GM18861 (cell line): ENCODE data around the gene ASNSD1.

ENCODE experiments used
- ATAC-seq: cut with Tn5 transposase; IDR thresholded peaks from one replicate; pipeline ENCODE4 v1.9.1; 2021; ENCODE audit not compliant: unreplicated experiment

Gene ASNSD1

DNA sequence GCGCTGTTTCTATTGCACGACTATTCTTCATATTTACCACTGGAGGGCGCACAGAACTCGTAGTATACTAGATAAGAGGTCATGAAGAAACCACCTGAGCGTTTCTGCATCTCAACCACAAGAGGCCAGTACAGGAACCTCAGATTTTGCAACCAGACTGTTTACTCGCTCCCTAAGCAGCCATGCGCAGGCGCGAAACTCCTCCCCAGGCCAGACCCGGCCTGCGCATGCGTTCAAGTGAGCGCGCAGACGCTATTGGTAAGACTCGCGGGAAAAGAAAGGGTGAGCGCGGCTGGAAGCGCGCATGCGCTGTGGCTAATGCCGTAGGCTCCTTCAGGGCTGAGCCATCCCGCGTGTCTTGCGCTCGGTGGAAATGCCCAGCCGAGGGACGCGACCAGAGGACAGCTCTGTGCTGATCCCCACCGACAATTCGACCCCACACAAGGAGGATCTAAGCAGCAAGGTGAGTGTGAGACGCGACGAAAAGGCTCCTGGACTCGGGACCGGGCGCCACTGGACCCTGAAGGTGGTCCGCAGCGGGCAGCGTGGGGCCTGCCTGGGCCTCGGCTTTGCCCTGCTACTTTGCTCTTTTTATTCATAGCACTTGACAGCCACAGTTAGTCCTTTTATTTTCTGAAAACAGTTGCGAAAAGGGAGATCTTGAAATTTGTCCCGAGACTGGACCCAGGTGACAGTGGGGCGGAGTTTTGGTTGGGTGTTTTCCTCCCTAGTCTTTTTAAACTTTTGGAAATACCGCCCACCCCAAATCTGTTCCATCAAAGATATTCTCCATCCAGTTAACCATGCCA lies at the start of gene ASNSD1:
Gene ASNSD1, plus strand, starts transcription at position 312 of the 809 bp plus-strand sequence. CDS start 4,674 bp downstream, outside the sequence.
- ATAC-seq: peak; percentile 97

DNA sequence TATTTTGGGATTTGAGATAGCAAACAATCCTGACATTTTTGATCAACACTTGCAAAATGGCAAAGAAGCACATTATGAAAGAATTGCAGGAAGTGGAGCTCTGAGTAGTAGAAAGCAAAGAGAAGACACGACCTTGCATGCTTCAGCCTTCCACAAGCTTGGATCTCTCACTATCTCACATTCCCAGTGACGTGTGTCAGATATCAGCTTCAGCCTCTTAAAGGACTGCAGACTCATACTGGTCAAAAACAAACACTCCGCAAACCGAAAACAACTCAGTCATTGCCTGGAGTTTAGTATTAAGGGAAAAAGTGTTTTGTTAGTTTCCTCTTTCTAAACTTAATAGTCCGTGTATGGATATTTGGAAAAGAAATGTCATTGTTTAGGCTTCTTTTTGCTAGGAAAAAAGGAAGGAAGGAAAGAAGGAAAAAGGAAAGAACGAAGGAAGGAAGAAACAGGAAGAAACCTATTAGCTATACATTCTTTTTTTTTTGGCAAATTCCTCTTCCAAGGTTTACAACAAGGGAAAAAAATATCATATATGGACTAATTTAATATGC lies 48.1 kb upstream of the ASNSD1 start:
- ATAC-seq: no peak

DNA sequence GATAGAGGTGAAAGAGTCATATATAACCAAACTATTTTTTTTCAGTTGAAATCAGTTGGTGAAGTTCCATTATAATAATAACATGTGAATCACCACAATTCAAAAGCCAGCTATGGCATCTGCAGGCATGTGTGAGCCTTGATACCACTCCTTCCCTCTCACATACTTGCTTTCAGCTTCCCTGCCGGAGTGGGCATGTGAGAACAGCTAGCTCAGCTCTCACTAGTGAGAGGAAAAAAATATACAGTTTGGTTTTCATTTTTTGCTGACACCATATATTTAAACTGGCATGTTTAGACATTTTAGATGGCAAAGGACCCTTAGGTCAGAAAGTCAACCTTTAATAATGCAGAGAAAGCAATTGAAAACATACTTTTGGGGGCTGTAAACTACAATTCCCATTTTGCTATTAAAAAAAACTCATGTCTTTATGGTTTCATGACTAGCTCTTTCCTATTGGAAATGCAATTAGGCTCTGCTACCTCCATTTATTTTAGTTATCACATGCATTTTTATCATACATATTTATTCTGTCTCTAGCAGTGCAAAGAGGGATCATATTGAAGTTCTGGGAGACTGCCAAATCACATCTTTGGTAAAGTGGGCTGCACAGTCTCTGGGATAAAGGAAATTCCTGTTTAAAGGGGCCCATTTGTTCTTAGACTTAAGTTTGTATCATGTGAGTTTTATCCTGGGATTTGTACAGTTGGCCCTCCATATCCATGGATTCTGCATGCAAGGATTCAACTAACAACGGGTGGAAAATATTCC lies 47.4 kb upstream of the ASNSD1 start:
- ATAC-seq: no peak

DNA sequence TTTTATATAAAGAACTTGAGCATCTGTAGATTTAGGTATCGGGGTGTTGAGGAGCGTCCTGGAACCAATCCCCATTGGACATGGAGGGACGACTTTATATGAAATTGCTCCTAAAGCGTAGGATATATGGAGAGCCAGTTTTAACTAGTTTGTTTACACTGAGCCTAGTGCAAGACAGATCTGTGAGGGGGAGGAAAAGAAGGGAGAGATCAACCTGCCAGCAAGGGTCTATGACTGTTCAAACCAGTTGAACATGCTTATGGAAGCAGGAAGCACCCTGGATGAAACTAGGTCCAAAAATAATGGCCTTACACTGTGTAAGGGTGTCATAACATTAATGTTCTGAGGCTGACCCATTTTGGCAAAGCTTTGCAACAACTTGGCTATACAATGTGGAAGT lies 46.7 kb upstream of the ASNSD1 start:
- no peak for ATAC-seq

DNA sequence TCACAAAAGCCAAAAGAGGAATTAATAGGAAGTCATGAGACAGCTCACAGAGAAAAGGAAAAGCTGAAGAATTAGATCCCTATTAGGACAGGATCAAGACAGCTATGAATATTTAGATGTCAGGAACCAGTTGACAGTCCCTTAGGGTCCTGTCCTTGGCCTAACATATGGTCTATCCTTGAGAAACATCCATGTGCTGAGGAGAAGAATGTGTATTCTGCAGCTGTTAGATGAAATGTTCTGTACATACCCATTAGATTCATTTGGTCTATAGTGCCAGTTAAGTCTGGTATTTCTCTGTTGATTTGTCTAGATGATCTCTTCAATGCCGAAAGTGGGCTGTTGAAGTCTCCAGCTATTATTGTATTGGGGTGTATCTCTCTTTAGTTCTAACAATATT lies 43.1 kb upstream of the ASNSD1 start:
- ATAC-seq: no peak

DNA sequence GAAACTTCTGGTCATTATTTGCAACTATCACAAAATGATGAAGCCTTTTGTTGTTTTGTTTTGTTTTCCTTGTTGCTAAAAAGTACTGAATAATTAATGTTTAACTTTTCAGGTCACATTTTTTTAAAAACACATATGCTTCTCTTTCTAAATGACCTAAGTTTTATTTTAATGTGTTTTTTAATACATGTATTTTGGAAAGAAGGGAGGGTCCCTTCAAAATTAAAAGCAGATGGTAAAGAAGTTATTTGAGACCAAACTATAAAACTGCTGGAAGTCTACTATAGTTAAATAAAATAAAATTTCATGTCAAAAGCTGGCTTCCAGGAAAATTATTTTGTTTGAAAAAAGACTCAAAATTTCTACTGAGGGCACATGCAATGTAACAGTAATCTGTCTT lies 39.5 kb upstream of the ASNSD1 start:
- ATAC-seq: no peak

DNA sequence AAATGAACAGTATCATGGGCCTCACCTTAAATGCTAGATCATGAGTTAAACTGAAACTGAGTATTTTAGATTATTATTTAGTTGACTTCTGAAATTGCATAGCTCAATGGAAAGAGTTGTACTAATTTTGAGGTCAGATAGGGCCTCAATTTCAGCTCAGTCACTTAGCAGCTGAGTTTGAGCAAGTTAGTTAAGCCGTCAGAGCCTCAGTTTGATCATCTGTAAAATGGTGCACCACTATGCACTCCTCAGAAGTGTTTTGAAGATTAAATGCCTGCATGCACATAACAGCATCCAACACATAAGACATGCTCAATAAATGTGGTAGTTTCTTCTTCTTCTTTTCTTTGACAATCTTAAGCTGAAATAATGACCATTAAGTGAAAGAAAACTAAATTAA lies 38.2 kb upstream of the ASNSD1 start:
- ATAC-seq: no peak

DNA sequence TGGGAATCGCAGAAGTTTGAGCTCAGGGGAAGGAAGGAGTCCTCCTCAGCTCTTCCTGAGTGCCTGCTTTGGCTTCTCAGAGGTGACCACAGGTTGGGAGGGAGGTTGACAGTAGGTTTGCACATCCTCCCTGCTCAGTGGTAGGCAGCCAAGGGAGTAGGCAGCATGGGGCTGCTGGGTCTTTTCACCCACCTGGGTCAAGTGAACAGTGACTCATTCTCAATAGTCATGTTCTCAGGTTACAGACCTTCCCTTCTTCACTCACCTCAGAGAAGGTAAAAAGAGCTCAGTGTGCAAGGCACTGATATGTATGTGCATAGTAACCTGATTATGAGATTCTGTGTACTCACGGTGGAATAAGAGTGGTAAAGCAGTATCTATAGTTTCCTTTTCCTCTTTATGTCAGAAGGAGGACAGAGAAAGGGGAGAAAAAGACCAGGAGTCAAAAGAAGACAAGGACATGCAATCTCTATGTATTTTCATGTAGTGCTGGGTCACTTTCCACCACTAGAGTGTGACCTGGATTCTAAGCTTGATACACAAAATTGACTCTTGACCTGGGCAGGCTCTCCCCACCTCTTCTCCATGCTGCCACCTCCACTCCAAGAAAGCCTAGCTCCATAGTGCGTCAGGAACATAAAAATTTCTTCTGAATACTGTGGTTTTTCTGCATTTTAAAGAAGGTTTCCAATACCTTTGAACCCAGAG lies 36.5 kb upstream of the ASNSD1 start:
- no peak for ATAC-seq

DNA sequence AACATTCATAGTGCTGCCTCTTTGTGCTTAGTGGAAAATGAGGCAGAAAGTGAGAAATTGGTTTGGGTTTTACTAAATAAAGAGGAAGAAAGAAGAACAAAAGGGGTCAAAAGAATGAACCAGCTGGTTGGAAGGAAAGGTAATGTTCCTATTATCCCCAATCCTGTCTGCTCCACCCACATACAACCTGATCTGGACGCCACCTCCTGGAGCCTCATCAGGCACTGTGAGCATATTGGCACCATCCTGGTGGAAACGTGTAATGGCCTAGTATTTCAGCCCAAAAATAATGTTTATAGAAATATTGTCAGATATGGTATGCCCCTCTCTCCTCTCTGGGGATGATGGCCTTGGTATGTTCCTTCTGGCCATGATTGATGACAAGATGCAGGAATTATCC lies 35.6 kb upstream of the ASNSD1 start:
- no peak for ATAC-seq

DNA sequence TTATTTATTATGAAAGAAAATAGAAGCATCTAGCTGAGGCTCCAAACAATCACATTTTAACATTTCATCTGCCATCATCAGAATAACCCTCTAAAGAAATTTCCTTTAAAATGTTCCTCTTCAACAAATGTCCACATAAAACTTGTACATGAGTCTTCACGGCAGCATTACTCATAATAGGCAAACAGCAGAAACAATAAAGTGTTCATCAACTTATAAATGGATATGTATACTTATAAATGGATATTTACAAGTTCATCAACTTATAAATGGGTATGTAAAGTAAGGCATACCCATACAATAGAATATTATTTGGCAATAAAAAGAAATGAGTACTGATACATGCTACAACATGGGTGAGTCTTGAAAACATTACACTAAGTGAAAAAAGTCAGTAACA lies 33.5 kb upstream of the ASNSD1 start:
- ATAC-seq: no peak

DNA sequence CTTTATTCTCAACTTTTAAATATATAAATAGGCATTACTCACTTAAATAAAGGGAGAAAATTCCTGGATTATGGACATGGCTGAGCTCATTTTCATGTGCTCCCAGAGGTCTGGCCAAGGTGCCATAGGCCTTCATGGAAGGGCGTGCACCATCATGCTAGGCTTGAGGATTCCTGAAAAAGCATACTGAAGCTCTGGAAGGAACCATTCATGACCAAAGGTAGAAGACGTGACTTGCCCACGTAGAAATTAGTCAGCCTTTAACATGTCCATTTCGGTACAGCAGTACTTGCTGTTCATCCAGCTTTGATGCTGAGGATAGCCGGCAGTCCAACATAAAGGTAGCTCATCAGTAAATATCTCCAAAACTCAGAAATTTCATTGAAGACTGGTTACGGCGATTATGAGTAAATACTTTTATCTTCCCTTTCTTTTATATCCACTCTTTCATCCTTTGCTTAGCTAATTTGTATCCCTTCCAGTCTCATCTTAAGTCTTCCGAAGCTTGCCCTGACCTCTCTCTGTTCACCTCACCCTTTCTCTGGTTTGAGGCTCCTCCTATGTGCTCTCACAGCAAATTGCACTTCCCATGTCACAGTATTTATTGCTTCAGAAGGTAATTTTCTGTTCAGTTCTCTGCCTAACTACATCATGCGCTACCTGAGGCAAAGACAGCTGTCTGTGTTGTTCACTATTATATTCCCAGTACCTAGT lies 32.3 kb upstream of the ASNSD1 start:
- no peak for ATAC-seq

DNA sequence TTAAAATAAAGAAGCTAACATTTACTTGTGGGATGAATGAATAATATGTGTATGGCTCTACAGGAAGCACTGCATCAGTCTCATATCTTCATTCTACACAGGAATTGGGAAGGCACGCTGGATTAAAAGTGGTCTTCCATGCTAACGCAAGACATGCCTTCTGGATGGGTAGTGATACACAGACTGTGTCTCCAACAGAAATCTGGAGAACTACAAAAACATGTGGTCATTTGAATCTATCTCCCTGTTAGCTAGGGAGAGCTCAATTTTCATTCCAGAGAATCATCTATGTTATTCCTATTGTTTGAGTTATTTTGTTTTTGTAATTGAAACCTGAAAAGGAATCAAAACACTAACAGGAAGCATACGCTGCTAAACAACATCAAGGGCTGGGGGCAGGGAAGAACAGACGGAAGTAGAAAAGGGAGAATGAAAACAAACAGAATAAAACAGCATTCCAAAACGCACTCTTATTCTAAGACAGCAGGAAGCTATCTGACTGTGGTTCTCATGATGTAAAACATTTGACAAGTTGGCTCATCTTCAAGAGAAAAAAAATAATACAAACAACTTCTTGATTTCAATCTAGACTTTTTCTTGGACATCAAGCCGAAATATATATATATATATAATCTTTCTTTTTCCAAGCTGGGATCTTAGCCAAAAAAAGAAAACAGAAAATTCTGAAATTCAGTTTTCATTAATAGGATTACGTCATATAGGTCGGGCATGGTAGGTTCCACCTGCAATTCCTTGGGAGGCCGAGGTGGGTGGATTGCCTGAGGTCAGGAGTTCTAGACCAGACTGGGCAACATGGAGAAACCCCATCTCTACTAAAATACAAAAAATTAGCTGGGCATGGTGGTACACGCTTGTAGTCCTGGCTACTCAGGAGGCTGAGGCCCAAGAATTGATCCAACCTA lies 31.5 kb upstream of the ASNSD1 start:
- no peak for ATAC-seq

DNA sequence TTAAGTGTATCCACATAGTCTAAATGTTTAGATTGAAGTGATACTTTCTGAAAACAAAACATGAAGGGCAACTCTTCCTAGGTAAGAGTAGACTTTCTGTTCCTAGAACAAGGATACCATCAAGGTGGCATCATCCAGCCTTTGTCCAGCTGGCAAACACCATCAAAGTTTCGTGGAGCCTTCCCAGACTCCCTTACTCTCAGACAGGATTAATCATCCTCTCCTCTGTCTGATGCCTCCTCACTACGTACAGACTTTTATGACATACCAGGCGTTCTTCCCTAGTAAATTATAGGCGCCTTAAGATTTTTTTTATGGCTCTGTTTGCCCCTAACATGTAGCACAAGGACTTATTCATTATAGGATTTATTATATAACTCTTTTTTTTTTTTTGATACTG lies 29.4 kb upstream of the ASNSD1 start:
- no peak for ATAC-seq

DNA sequence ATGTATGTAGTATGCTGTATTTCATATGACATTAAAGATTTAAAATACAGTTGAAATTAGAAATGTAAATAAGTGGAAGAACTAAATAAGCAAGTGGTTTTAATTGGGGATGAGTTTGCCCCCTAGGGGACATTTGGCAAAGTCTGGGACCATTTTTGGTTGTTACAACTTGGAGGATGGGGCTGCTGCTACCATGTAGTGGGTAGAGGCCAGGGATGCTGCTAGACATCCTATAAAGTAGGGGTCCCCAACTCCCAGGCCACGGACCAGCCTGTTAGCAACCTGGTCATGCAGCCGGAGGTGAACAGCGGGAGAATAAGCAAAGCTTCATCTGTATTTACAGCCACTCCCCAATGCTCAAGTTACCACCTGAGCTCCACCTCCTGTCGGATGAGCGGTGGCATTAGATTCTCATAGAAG lies 27.9 kb upstream of the ASNSD1 start:
- no peak for ATAC-seq

DNA sequence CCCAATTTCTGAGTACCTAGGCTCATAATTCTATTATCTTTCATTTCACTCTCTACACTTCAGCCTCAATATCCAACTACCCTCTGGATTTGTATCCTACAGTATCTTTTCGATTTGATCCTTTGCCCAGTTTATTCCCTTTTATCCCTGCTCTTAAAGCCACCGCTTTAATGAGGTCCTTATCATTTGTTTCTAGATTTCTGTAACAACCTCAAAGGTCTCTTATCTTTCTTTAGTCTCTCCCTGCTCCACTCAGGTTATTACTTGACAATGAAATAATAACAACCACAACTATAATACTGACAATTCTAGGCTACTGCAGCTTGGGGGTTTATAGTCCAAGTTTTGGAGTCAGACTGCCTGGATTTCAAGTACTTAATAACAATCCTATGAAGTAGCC lies 25.9 kb upstream of the ASNSD1 start:
- no peak for ATAC-seq

DNA sequence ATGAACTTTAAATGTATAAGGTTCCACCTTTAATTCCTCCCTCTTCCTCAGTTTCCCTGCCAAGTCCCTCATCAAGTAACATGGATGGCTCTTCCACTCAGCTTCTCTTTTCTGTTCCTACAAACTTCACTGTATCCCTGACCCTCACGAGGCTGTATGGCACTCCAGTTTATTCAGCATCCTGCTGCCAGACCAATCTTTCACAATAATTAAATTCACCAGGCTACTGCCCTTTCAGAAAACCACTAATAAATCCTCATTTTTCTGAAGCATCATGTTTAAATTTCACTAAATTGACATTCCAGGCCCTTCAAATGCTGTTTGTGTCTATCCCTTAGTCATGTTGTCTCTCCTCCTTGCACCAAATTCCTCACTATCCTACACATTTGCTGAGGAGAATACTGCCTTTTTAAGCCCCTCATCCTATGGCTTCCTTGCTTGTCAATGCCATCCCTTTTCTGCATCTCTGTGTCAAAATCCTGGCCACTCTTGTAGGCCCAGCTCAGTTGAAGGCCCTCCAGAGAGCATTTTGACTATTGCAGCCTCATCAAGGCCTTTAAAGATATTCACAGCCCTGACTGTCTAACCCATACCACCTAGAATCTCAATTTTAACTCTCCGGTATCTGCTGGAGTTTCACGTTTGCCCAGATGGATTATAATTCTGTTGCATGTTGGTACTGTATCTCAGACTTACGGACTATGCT lies 22.8 kb upstream of the ASNSD1 start:
- no peak for ATAC-seq

DNA sequence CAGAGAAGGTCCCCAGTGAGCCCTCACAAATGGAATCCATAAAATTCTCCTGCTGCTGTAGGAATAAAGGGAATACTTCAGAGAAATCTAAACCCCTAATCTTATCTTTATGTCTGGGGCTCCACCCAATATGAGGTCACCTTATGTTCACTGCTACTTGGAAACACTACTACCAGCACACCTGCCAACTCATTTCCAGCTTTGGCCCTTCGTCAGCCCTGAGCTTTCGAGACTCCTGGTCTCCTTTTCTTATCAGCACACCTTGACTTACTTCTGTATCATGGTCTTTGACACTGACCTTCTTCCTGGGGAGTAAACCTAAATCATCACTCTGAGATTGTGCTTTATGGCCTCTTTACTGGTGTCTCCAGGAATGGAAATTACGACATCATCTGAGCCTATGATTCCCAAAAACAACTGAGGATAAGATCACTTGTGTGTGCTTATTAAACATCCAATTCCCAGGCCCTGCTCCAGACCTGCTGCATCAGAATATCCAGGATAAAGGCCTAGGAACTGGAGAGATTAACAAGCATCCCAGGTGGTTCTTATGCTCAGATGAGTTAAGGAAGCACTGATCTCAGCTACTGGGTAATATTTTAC lies 22.2 kb upstream of the ASNSD1 start:
- no peak for ATAC-seq

DNA sequence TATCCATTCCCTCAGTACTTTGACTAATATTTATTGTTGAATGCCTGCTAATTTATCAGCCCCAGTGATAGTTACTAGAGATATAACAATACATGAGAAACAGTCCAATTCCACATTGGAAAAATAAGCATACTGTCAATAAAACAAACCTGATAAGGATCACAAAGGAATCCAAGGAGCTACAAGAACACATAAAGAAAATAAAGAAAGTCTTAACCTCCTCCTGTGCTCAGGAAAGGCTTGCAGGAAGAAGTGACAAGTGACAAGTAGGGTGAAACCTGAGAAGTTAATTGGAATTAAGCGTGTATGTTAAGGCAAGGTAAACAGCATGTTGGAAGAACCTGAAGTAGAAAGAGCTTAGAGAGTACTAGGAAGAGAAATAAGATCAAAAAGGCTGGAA lies 20.3 kb upstream of the ASNSD1 start:
- ATAC-seq: no peak

DNA sequence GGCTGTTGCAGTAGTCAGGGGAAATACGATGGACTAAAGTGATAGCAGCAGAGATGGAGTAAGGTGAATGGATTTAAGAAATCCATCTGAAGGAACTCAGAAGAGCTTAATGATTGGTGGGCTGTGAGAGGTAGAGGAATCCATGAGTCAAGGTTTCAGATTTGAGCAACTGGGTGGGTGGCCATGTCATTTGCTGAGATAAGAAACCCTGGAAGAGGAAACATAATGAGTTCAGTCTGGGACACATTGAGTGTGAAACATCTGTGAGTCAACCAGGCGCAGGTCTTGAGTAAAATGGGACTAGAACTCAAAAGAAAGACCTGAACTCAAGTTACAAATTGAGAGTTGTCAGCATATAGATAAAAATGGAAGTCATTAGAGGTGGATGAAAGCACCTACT lies 19.7 kb upstream of the ASNSD1 start:
- ATAC-seq: no peak
